Mammary epithelial cell (primary cell): ENCODE data around the gene KIF26A.

Experiments
- EZH2 ChIP-seq: IDR thresholded peaks from 2 replicates; pipeline ENCODE4 v1.6.1; 2012; ENCODE audit warnings: low read length, inconsistent platforms, borderline replicate concordance
- TF ChIP-seq, protein P1 (sequence below), 2 donors: IDR thresholded peaks in 1 of 2; conservative IDR thresholded peaks in 1 of 2; 2 replicates each; pipeline ENCODE4 v1.5.1; 2011 to 2012; ENCODE audit warnings: inconsistent platforms in 2 of 2, low read length in 2 of 2, mild to moderate bottlenecking in 2 of 2, control low read depth in 1 of 2, low read depth in 1 of 2; ENCODE audit not compliant: insufficient read depth in 1 of 2; ENCODE audit errors: extremely low read depth in 1 of 2

- TF ChIP-seq, protein P1, sequence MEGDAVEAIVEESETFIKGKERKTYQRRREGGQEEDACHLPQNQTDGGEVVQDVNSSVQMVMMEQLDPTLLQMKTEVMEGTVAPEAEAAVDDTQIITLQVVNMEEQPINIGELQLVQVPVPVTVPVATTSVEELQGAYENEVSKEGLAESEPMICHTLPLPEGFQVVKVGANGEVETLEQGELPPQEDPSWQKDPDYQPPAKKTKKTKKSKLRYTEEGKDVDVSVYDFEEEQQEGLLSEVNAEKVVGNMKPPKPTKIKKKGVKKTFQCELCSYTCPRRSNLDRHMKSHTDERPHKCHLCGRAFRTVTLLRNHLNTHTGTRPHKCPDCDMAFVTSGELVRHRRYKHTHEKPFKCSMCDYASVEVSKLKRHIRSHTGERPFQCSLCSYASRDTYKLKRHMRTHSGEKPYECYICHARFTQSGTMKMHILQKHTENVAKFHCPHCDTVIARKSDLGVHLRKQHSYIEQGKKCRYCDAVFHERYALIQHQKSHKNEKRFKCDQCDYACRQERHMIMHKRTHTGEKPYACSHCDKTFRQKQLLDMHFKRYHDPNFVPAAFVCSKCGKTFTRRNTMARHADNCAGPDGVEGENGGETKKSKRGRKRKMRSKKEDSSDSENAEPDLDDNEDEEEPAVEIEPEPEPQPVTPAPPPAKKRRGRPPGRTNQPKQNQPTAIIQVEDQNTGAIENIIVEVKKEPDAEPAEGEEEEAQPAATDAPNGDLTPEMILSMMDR (conservative IDR thresholded peaks at IDR 0.05 in 1 of 2, IDR thresholded peaks at IDR 0.05 in 1 of 2; ENCODE audit: extremely low read depth in 1 of 2, insufficient read depth in 1 of 2, low read depth in 1 of 2, low read length in 2 of 2): no peak
- TF ChIP-seq EZH2: no peak
Observed at GRCh38 chr14:104175041-104175440, 36.7 kb downstream of the KIF26A start.
